Stimulated activated CD8-positive, alpha-beta memory T cell treated with anti-CD3 and anti-CD28 coated beads, Interleukin-7, amount 100 ng/mL, for 1 hour (primary cell): Measurements from ENCODE around the gene SPATA1.

Experiments used
- DNase-seq, 2 donors: peaks; one replicate each; pipeline ENCODE4 v3.0.0-alpha.2; 2020; ENCODE audit warnings: low read depth in 2 of 2

SPATA1 gene

DNA sequence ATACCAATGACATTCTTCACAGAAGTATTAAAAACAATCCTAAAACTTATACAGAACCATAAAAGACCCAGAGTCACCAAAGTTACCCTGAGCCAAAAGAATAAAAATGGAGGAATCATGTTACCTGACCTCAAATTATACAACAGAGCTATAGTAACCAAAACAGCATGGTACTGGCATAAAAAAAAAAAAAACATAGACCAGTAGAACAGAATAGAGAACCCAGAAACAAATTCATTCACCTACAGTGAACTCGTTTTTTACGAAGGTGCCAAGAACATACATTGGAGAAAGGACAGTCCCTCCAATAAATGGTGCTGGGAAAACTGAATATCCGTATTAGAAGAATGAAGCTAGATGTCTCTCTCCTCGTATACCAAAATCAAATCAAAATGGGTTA is 2.8 kb downstream of the SPATA1 start:
- no peak for DNase-seq

DNA sequence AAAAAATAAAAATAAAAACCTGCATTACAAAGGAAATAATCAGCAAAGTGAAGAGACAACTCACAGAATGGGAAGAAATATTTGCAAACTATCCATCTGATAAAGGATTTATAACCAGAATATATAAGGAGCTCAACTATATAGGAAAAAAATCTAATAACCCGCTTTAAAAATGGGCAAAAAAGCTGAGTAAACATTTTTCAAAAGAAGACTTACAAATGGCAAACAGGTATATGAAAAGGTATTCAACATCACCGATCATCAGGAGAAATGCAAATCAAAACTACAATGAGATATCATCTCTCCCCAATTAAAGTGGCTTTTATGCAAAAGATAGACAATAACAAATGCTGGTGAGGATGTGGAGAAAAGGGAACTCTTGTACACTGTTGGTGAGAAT is 4.0 kb downstream of the SPATA1 start:
- DNase-seq, result no peak

DNA sequence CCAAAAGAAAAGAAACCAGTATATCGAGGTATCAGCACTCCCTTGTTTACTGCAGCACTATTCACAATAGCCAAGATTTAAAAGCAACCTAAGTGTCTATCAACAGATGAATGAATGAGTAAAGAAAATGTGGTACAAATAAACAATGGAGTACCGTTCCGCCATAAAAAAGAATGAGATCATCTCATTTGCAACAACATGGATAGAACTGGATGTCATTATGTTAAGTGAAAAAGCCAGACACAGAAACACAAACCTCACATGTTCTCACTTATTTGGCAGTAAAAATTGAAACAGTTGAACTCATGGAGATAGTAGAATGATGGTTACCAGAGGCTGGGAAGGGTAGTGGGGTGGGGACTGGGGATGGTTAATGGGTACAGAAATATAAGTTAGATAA is 4.5 kb downstream of the SPATA1 start:
- no peak for DNase-seq

DNA sequence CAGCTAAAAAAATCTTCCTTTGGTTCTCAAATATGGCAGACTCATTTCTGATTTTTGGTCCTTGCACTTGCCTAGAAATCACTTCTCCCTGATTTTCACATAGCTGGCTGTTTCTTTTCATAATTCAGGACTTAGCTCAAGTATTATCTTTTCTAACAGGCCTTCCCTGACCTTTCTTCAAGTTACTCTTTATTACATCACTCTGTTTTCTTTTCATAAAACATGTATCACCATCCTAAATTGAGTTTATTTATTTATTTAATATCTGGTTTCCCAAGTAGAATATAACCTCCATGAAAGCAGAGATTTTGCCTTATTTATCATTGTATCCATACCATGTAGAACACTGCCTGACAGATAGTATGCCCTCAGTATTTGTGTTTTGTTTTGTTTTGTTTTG is 18.4 kb downstream of the SPATA1 start:
- DNase-seq, result no peak

DNA sequence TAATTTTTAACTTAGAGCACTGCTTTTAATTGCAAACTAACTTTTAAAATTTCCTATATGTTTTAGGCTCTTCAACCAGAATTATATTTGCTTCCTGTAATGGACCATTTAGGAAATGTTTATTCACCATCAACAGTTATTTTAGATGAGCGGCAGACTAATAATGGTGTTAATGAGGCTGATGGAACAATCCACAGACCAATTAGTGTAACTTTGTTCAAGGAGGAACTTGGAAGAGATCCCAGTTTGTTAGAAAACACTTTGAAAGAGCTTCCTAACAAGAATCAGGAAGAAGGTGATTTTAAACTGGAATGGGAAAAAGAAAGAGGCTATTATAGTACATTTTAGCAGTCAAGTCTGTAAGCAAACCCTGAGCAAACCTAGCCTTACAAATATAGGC is 19.6 kb downstream of the SPATA1 start:
- DNase-seq, result no peak

DNA sequence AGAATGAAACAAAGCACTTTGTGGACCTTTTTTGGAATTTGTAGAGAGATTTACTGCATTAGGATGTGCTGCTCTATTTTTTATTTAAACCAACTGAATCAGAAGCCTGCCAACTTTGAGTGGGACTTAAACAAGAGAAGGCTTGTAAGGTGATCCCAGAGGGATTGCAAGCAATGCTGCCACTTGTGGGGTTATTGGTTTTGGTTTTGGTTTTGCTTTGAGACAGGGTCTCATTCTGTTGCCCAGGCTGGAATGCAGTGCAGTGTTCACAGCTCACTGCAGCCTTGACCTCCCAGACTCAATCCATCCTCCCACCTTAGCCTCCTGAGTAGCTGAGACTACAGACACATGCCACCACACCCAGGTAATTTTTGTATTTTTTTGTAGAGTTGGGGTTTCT is 32.4 kb downstream of the SPATA1 start:
- no peak for DNase-seq

DNA sequence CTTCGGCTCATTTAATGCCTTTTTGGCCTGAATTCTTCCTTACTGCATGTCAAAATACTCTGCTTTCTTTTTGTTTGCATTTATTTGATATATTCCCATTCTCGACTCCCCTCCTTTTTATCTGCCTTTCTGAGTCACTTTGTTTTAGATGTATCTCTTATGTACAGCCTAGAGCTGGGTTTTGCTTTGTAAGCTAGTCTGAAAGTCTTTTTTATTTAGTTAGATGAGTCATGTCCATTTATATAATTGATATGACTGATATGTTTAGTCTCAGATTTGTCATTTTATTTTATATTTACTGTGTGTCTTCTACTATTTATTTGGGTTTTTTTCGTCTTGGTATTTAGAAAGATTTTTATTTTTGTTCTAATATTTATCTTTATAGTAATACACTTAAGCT is 33.8 kb downstream of the SPATA1 start:
- no peak for DNase-seq

DNA sequence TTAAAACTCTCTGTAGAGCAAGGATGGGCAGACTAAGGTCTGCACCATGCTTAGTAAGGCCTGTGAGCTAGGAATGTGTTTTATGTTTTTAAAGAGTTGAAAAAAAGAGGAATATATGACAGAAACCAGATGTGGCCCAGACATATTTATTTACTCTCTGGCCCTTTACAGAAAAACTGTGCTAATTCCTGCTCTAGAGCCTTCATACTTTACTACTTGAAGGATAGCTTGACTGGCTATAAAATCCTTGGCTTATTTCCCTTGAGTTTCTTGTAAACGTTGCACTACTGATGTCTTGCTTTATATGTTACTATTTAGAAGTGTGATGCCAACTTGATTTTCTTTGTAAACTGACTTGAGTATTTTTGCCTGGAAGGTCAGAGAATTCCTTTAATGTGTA is 34.6 kb downstream of the SPATA1 start:
- no peak for DNase-seq

DNA sequence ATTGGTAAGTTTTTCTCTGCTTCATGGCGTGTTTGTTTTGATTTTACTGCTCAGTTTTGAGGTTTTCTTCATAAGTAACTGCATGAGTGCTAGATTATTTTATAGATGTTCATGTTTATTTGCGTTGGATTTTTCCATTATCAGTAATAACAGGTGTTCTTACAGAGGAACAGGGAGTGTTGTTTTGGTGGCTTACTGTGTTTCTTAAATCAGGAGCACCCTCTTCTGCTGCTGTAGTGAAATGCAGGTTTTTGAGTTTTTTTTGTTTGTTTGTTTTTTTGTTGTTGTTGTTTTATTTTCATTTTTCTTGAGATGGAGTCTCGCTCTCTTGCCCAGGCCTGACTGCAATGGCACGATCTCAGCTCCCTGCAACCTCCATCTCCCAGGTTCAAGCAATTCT is 35.5 kb downstream of the SPATA1 start:
- no peak for DNase-seq

DNA sequence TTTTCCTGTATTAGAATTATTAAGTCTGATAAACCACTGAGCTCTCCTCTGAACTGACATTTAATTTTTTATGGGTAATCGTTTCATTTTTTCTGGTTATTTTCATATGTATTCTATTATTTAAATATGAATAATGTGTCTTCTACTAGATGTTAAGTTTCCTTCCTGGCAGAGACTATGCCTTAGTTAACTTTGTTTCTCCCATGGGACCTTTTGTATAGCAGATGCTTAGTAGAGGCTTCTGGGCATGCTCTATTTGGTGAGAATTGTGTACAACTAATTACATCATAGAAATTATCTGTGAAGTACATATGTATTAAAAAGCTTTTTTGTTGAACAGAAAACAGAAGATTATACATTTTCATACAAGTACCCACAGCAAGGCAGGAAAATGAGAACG is 44.6 kb downstream of the SPATA1 start:
- DNase-seq, result no peak

DNA sequence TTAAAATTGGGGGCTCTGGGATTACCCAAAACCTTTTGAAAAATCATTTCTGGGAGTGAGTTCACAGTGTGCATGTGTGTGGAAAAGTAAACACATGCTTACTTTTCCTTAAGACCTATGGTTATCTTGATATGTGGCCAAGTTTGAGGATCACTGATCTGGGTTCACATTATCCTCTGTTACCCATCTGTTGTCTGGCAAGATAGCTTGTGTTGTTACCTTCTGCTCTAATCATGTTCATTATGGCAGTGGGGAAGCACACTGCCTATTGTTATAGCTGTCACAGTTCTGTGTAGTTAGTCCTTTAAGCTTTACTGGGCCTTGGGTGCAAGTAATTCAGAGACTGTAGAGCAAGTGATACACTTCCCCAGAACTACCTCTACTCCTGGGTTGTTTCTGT is 63.0 kb downstream of the SPATA1 start:
- no peak for DNase-seq

DNA sequence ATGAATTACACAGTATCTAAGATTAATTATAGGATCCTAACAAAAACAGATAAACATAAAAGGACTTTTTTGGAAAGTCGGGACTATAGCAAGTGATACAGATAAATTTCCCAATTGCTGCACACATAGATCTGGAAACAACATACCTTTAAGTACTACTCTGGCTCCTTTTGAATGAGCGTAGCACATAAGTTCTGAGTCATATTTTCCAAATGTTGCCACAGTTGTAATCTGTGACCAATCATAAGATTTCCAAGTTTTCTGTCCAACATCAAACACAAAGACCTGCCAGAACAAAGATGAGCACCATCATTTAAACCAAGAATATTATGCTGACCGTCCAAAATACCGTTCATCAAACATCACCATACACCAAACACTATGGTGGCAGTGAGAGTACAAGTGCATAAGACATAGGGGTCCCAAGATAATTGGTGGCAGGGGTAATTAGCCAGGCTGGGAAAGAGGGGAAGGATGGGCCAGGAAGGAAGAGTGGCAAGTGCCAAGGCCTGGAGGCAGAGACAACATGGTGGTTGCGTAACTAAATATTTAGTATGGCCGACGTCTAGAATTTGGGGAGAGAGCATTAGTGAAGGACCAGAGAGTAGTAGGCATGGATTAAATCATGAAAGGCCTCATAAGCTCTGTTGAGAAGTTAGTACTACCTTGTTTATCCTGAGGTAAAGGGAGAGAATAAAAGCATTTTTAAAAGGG is 64.4 kb downstream of the SPATA1 start:
- DNase-seq, result no peak

DNA sequence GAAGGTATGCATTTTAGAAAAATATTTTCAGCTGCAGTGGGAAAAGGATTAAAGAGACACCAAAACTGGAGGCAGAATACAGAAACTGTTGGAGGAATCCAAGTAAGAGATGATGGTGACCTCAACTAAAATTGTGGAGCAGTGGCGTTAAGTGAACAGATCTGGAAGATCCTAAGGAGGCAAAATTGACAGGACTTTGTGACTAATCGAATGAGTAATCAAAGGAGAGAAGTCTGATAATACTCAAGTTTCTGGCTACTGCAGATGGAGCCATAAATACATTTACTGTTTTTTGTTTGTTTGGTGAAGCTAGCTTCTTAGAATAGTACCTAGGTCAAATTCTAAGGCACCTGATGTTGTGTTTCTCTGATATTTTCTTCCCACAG is 65.0 kb downstream of the SPATA1 start:
- DNase-seq, result no peak

DNA sequence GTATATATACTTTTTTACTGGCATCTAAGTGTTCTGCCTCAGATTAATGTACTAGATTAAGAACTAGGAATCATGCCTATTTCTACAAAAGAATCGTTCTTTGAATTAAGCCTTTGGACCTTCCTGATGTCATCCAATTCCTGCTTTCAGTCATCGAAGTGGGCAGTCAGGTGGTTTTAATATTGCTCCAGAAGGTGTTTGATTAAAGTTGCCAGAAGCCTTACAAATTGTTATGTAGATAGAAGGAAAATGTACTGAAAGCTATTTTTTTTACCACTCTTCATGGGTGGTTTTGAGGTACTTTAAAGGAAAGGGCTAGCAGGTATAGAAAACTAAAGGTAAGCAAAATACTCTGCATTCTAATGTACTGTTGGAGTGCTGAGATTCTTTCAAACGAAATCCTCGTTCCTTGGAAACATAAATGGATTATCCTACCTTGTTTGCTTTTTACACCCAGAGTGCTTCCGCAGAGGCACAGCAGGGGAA is 67.3 kb downstream of the SPATA1 start:
- DNase-seq, result no peak

DNA sequence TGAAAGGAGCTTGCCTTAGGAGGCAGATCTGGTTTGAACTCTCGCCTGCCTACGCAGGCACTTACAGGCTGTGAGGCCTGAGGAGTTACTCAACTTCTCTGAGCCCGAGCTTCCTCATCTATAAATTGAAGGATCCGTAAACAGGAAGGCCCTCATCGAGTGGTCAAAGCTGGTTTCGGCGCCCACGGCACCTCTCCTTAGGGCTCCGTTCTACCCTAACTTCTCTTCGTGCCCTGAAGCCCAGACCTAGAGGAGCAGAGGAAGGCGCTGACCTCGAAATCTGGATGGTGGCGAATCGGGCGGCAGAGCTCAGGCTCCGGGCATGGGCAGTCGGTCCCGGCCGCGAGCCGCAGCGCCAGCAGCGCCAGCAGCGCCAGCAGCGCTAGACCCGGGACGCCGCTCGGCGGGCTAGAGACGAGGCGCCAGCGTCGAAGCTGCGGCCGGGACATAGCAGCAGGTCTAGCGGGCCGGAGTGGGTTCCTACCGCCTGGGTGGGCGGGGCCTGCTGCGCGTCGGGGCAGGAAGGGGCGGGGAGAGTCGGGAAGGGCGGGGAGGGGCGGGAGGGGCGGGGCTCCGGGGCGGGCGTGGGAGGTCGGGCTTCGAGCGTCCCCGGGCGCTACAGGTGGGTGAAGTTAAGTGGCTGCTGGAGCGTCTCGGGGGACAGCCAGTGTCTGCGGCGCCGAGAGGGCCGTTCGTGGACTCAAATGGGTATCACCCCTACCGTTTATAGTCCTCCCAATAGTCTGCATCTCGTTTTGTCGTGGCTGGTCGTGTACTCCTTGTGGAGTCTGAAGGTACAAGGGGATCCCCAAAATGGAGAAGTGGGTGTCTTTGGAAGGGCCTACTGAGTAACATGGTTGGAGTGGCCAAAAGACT is 68.0 kb downstream of the SPATA1 start, which contains the start of gene CTBS:
Gene CTBS, minus strand, starts transcription at position 474 of the 876 bp plus-strand sequence. Its CDS starts 25 bp downstream, at position 449.
- DNase-seq, result peak; percentile 69 to 74

DNA sequence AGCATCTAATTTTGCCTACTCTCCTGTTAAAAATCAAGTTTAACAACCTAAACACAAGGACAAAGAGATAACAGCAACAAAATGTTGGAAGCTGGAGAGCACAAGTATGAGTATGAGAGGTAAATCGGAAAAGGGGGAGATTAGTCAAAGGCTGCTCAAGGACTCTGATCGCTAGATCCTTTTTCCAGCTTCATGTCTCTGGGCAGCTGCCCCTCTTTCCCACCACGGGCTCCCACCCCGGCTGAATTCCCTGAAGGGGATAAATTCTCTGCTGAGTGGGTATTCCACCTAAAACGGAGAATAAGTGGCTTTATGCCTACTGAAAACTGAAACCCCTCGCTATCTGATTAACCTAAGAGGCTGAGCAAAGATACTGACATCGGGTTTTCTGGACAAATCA is 68.8 kb downstream of the SPATA1 start:
- DNase-seq, result no peak

DNA sequence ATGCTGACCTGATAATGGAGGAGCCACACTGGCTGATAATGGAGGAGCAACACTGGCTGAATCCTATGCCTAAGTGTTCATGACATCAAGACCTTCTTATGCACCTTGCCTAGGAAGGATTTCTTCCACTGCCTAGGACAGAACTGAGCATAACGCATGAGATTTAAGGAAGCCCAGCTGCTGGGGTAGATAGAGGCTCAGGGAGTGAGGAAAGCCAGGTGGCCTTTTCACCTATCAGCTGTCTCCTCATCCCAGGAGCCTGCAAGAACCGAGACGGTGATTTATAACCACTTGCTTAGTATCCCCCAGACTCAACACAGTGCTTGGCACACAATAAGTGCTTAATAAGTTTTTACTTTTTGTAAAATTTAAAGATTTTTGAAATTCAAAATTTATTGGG is 75.5 kb downstream of the SPATA1 start:
- no peak for DNase-seq

DNA sequence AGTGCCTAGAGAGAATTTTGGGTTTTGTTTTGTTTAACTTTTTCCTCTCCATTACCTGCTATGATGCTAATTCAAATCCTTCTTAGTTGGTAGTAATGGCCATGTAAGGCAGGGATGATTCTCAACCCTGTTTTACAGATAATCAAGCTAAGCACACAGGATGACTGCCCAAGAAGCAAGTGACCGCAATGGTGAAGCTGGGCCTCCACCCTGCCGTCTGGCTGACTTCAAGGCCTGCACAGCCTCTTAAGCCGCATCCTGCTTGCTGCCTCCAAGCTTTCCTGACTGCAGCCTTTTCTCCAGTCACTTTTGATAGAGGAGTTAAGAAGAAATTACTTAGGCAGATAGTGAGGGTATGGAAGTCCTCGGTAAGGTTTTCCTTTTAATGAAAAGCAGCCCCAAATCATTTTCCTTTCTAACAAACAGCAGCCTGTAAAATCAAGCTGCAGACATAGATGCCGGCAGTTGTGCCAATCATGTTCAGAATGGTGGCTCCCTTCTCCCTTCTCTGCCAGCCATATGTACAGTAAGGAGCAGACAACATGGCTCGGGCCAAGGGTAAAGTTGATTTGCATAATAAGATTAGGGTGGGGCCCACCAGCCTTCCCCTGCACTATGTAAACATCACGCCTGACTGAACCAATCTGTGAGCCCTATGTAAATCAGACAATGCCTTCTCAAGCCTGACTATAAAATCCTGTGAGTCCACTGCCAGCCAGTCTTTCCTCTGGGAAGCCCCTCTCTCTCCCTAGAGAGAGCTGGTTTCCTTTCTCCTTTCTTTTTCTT is 76.8 kb downstream of the SPATA1 start:
- DNase-seq, result no peak

DNA sequence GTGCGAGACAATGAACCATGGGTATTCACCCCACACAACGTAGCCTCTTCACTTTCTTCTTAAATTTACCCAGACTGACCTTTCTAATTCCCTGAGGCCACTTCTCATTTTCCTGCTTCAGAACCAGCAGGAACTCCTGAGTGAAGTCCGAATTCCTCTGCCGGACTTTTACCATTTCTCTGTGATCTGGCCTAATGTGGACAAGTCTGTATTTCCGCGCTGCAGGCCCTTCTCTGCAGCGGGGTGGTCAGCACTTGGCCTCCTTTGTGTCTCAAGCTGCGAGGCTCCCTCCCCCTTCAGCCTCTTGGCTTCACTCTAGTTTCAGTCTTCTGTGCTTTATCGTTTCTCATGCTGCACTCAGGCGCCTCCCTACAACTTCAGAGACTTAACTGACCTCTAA is 77.5 kb downstream of the SPATA1 start:
- DNase-seq, result no peak

DNA sequence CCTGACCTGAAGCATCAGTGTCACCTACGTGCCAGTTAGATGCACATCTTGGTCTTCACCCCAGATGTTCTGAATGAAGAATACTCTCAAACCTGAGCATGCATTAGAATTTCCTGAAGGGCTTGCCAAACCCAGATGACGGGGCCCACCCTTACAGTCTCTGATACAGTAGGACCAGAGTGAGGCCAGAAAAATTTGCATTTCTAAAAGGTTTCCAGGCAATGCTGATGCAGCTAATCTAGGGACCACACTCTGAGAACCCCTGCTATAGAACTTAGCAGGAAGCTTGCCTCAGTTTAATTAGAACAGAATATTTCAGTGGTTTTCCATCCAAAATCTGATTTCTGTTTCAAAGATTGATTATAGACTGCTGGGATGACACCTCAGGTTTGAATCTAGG is 77.9 kb downstream of the SPATA1 start:
- DNase-seq, result no peak

DNA sequence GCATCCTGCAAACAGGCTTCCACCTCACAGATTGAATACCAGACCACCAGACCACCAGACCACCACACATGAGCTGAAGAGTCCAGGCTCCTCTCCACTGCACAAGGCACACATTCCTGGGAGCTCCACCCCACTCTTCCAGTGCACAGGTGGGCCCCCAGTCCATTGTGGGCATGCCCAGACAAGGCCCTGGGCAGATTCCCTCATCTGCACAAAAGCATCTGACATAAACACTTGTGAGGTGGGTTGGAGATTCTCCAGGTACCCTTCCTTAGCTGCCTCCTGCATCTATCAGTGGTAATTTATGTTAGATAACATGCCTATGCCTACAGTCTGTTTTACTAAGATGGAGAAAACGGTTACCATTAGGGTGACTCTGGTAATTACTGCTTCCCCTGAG is 79.6 kb downstream of the SPATA1 start:
- no peak for DNase-seq

DNA sequence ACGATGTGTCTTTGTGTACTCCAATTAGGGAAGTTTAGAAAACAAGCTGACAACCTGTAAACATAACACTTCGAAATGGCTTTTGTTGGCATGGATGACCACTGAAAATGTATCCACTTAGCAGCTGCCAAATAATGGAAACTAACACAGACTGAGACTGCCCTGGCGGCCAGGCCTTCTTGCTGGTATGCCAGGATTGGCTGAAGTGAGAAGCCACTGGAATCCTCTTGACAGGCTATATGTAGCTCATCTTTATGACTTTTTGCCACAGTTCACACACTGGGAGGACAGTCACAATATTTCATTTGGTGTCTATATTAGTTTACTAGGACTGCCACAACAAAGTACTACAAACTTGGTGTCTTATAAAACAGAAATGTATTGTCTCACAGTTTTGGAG is 80.9 kb downstream of the SPATA1 start:
- no peak for DNase-seq
